IPS DF 19.7 (cell line): Measurements from ENCODE around the gene HNRNPUL2.
A peak's percentile ranks its signal among the peaks of the same experiment; 100 is the strongest.

Source experiments
- DNase-seq: peaks from one replicate; pipeline ENCODE4 v3.0.0-alpha.2; 2013; ENCODE audit warnings: low read depth, low spot score

Gene HNRNPUL2

GRCh38 chr11:62726915-62727164, 417 bp downstream of the HNRNPUL2 start:
- DNase-seq, result no peak

DNA sequence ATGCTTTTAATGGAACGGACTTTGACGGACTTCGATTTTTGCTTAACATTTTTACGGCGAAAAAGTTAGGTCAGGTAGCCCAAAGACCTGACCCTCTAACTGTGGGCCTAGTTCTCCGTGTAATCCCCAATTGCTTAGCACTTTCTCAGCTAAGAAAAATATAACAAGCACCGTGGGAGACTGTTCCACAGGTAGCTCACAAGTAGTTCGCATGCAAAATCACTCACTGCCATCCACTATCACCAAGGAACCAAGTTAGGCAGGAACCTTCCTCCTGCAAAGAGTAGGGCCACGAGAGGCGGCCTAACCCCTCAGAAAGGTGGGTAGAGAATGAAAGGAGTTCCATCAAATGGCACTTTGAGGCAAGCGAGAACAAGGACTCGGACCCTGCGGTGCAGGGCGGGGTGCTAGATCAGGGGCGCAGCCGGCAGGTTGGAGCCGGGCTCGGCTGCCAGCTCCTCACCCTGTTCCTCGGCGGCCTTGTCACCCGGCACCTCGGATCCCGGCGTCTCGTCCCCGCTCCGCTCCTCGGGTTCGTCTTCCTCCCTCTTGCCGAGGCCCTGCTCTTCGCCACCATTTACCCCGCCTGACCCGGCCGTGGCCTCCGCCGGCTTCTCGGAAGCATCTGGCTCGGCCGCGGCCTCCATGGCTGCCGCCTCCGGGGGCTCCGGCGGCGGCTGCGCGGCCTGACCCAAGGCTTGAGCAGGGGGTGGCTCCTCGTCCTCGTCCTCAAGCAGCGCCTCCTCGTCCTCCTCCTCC, 922 bp downstream of the HNRNPUL2 start:
- DNase-seq, result no peak

GRCh38 chr11:62725646-62726045, 1.6 kb downstream of the HNRNPUL2 start:
- no peak for DNase-seq

DNA sequence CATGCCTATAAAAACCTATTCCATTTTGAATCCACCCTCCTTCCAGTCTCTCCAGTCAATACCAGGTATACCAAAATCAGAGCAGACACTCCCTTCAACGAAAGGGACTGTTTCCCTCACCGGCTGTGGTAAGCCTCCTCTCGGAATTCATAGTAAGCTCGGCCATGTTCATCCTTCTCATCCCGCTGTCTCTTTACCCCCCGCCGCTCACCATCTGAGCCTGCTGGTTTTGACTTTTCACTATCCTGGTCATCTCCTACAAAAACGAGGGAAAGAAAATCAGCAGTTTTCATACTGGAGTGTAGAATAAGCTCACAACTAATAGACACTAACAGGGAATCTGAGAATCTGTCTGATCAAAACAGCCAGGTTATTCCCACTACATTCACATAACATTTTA, 3.1 kb downstream of the HNRNPUL2 start:
- no peak for DNase-seq

GRCh38 chr11:62721994-62722393, 5.3 kb downstream of the HNRNPUL2 start:
- DNase-seq, result no peak

DNA sequence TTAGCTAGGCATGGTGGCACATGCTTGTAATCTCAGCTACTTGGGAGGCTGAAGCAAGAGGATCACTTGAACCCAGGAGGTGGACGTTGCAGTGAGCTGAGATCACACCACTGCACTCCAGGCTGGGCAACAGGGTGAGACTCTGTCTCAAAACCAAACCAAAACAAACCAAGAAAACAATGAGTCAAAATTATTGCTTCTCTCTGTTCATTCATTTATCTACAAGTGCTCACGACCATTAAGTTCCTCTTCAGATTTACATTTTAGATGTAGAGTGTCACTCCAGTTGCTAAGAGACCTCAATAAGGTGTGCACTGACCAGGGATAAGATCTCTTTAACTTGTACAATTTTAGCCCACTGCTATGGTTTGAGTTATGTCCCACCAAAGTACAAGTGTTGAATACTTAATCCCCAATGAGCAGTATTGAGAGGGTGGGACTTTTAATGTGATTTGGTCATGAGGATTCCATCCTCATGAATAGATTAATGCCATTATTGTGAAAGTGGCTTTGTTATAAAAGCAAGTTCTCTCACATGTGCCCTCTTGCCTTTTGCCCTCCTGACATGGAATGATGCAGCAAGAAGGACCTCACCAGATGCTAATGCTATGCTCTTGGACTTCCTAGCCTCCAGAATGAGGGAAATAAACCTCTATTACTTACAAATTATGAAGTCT, 7.8 kb downstream of the HNRNPUL2 start:
- no peak for DNase-seq

GRCh38 chr11:62716816-62717215, 10.4 kb downstream of the HNRNPUL2 start:
- DNase-seq, result no peak

GRCh38 chr11:62716206-62716605, 11.1 kb downstream of the HNRNPUL2 start:
- DNase-seq, result no peak

- no peak for DNase-seq
Observed at GRCh38 chr11:62715150-62716130, 11.8 kb downstream of the HNRNPUL2 start.

GRCh38 chr11:62713343-62713742, 13.9 kb downstream of the HNRNPUL2 start:
- no peak for DNase-seq

GRCh38 chr11:62712861-62713260, 14.4 kb downstream of the HNRNPUL2 start:
- DNase-seq, result no peak

DNA sequence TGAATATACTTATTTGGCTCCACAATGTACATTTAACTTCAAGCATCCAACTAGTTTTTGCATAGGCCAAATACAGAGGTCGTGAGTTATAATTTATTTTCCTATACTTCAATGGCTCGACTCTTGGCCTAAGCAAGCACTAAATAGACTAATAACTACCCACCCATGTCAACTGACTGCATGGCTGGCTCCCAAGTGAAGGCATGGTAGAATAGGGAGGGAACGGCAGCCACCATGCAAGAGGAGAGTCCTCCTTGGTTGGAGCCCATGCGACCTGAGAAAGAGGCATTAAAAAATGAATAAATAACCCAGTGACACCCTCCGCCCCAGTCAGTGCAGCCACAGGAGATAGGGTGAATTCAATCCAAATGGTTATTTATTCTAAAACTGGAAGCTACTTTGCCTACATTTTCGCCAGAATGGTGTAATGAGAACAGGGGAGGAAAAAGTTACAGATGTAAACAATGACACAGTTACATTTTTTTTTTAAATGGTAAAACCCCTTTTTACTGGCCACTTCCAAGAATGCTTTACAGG, 14.9 kb downstream of the HNRNPUL2 start:
- no peak for DNase-seq

DNA sequence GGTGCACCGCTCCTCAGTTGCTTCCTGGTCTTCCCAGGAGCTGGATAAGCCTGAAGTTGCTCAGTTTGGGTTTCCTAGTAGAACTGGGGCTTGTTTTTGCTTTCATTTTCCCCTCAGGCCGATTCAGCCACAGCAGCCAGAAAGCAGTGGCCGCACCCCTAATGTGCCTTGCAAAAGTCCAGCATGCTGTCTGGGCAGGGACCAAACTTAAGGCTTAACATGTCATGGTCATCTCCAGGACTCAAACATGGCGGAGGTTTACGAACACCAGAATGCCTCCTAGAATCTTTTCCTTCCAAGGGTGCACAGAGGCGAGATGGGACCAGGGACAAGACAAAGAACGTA, 17.3 kb downstream of the HNRNPUL2 start:
- no peak for DNase-seq

- DNase-seq, result peak; percentile 93
Observed at GRCh38 chr11:62709247-62710000, 17.8 kb downstream of the HNRNPUL2 start.

DNA sequence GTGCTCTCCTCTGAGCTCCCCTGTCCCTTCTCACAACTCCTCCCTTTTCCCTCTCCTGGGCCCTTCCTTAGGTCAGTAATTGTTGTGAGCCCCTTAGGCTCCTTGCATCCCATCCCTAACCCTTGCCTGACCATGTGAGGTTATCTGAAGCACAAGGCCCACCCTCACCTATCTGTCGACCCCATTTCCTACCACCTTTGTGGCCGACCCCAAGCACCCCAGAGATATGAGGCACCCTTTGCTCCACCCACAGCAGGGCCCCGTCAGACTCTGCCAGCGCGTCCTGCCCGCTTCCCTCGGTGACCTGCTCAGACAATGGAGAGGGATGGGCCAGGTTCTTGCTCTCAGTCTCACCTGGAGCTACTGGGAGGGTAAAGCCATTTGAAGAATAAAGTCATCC, 18.5 kb downstream of the HNRNPUL2 start:
- no peak for DNase-seq

GRCh38 chr11:62708392-62708791, 18.9 kb downstream of the HNRNPUL2 start:
- DNase-seq, result no peak

- DNase-seq, result peak; percentile 95
Observed at GRCh38 chr11:62707277-62707861, 19.9 kb downstream of the HNRNPUL2 start, which contains the start of the genes BSCL2 and GNG3. Gene BSCL2, minus strand, starts transcription at chr11:62707424. Its CDS starts 229 bp downstream, at chr11:62707195. Gene GNG3, plus strand, starts transcription at chr11:62707676. Its CDS starts 620 bp downstream, at chr11:62708296.

GRCh38 chr11:62706850-62707247, 20.4 kb downstream of the HNRNPUL2 start:
- DNase-seq, result no peak

- DNase-seq, result no peak
Observed at GRCh38 chr11:62705880-62706849, 21.1 kb downstream of the HNRNPUL2 start.

DNA sequence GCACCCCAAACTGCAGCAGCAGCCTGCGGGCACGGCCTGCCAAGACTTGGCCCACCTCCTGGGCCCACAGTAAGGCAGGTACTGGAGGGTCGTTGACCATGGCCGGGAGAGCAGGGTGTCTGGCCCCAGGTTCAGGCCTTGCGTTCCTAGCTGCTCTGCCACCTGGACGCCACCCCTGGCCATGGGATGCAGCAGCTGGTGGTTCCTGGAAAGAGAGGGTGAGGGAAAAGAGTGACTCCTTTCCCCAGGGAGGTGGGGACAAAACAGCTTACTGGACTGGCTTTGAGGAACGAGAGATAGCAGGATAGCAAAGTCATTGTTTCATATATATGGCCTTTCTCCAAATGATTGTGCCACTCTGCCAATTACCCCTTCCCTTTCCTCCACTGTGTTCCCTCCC, 21.8 kb downstream of the HNRNPUL2 start:
- no peak for DNase-seq
